HG02678 (cell line): ENCODE results near the gene DOCK7.
"Not testable (repeated sequence)": the region's sequence is repeated elsewhere in the genome, so short reads cannot be mapped to it uniquely, and the experiment has no call there.

Experiments
- ATAC-seq: cut with Tn5 transposase; IDR thresholded peaks from one replicate; pipeline ENCODE4 v1.9.1; 2021; ENCODE audit warnings: mild to moderate bottlenecking, moderate library complexity; ENCODE audit not compliant: unreplicated experiment

DOCK7 gene

DNA sequence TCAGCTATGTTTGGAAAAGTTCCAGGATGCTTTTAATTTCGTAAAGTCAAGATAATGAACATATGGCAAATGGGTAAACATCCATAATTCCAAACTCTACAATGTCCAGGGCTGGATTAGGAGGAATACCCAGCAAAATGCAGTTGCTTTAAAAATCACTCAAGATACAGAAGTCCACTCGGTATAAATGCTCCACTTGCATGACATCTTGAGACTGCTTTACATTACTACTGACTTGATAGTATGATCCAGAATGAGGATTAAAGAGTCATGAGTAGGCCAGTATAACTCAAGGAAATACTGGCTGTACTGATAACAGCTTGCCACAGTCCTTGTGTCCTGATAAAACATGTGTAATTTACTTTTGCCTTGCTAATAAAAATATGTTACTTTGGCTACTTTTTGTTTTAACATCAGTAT lies 149.1 kb downstream of the DOCK7 start:
- ATAC-seq = no peak

DNA sequence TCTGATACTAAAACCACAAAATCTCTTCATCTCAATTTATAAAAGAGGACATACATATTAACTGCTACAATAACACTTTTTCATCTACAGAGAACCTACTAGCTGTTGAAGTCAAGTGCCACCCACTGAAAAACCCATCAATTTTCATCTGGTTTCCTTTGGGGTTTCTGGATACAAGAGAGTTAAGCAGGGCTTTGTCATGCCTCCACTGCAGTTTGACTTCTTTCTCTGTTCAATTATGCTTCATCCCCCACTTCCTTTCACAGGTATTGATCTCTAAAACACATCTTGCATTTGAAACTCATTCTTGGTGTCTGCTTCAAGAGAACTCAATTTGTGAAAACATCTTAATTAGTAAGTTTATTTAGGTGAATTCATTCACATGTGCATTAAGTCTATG lies 151.3 kb downstream of the DOCK7 start:
- no peak for ATAC-seq

DNA sequence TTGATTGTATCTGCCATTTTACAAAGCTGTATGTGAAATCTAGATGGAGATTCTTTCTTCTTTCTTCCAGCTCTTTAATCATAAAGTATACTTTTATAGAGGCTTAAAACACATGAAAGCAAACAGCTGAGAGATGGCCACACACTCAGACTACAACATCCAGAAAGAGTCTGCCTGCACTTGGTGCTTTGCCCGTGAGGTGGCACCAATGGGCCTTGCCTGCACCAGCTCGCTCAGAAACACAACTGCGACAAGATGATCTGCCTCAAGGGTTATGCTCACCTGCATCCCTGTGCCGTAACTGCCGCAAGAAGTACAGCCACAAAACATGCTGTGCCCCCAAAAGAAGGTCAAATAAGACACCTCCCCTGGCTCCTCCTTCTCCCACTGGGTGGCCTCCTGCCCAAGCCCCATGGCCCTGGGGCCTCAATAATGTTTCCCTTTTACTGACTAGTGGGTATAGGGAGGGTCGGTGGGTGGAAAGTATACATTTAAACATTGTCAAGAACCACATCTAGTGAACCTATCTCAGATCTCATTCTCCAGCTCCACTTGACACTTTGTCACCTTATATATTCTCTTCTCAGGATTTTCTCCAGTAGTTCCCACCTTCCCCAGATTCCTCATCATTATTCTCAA lies 157.6 kb downstream of the DOCK7 start:
- ATAC-seq = no peak

DNA sequence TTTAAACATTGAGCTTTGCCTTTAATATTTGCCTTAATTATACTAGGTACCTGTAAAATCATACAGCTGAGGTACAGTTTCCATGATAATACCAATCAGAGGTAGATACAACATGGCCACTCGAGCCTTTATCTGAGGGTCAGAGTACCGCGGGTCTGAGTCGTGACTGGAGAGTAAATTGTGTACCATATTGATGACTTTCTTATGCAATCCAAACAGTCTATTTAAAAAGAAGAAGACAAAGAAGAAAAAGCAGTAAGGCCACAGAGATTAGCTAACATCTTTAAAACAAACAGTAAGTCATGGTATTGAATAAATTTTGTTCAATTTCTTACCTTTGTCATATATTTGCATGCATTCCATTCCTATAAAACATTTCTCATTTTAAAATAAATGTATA lies 159.0 kb downstream of the DOCK7 start:
- no peak for ATAC-seq

DNA sequence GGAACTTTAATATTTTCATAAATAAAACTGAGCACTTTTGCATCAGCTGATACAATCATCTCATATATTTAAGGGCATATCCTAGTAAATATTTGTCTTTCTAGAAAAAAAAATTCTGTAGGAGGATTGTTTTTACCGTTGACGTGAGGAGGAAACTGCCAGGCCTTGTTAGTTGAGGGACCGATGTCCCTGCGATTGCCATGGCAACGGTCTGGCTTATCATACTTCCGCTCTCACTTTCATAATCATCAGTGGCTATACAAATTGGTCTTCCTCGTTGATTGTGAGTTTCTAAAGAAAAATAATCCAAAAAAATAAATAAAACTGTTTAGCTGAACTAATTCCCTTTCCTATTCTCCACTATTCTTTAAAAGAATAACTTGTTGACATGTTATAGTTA lies 160.2 kb downstream of the DOCK7 start:
- ATAC-seq = peak; percentile 84

DNA sequence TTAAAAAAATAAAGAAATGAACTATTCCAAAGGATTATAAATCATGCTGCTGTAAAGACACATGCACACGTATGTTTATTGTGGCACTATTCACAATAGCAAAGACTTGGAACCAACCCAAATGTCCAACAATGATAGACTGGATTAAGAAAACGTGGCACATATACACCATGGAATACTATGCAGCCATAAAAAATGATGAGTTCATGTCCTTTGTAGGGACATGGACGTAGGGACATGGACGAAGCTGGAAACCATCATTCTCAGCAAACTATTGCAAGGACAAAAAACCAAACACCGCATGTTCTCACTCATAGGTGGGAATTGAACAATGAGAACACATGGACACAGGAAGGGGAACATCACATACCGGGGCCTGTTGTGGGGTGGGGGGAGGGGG lies 160.8 kb downstream of the DOCK7 start:
- not testable (repeated sequence) for ATAC-seq

DNA sequence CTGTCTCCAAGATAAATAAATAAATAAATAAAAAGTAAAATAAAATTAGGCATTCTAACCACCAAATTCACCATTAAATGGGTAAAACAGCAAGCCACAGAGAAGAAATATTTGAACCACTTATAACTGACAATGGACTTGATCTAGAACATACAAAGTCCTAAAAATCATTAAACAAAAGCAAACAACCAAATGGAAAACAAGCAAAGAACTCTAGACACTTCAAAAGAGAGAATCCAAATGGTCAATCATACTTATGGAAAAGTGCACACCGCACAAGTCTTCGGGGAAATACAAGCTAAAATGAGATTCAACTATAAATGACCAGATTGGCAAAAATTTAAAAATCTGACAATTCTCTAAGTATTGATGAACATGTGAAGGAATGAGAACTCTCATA lies 164.3 kb downstream of the DOCK7 start:
- ATAC-seq = no peak

DNA sequence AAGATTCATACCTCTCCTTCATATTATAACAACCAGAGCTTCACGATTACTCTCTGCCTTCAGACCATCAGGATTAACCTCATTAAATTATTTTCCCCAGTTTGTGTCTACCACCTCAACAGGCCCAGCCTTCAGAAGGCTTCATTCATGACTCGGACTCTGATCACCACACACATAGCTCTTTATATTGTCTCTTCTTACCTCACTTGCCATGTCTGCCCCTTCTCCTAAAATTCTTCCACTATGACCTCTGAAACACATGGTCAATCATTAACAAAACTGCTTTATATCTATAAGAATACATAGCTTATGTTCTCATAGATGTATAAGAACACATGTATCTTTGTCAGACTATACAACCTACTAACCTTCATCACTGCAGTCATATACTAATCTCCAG lies 171.6 kb downstream of the DOCK7 start:
- no peak for ATAC-seq

DNA sequence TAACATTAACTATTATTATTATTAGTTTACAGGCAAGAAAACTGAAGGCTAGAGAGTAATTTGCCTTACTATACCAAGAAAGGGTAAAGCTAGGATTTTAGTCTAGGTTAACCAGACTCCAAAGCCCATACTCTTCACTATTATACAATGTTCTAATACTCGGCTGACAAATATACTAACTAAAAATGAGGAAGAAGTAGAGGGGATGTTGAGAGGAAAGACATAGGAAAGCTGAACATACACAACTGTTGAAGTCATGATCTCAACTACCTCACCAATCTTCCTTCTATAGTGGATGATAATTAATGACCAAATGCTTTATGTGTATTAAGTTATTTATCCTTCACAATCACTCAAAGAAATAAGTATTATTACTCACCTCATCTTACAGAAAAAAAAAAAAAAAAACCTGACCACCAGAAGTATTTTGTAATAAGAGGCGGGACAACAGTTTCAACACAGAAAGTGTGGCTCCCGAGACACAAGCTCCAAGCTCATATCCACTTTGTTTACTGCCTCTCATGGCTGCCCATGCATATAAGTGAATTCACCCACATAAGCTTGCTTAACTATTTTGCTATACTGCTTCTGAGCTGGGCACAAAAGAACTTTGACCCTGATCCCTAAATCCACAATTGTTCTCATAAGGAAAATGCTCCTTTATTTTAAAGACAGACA lies 173.3 kb downstream of the DOCK7 start:
- no peak for ATAC-seq

DNA sequence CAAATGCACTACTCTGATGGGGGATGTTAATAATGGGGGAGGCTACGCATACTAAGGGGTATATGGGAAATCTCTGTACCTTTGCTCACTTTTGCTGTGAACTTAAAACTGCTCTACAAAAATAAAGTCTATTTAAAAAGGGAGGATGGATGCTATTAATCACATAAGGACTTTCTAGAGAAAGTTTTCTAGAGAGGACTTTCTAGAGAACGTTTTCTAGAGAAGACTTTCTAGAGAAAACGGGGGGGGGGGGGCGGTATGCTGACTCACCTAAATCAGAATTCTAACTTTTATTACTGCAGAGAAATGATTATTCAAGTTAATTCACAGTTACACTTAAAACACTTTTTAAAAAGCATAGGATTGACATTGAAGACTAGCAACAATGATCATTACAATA lies 175.2 kb downstream of the DOCK7 start:
- ATAC-seq = no peak

DNA sequence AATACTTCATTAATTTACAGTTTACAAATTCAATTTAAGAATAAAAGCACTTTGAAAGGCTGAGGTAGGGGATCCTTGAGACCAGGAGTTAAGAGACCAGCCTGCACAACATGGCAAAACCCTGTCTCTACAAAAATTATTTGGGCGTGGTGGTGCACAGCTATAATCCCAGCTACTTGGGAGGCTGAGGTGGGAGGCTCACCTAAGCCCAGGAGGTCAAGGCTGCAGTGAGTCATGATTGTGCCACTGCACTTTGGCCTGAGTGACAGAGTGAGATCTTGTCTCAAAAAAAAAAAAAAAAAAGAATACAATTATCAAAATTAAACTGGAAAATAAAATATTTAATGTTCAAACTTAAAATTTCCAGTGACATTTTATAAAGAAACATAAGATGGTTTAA lies 179.2 kb downstream of the DOCK7 start:
- ATAC-seq = no peak

DNA sequence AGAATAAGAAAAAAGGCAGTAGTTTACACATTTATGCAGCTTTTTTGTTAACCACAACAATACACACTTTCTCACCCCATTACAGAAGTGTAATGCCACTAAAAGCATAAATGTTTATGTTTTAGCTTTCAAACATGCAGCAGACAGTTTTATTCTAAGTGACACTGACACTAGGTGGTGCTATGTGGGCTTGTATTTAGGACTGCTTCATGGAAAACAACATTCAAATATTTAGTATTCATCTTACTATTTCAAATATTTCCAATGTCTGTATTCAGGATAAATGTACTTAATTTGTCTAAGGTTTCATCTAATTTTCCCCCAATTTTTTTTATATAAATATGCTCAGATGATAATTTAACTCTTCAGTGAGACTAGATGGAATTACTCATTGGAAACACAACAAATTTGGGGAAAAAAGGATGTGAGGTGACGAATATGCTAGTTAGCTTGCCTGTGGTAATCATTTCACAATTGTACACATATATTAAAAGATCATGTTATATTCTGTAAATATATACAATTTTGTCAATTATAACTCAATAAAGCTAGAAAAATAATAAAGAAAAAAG lies 179.9 kb downstream of the DOCK7 start:
- ATAC-seq = peak; percentile 52

DNA sequence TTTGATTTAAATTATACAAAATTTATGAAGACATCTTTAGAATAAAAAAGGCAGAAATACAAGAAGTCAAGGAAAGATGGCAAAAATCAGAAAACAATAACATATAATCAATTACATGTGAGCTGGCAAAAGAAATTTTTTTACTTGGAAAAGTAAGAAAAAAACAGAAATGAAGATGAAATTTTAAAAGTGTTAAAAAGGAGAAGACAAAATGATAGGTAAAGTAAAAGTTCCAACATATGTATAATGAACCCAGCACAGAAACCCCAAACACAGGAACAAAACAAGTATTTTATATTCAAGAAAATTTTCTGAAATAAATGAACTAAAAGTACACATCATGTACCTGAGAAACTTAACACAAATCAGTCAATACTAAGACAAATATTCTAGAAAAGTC lies 188.0 kb downstream of the DOCK7 start:
- no peak for ATAC-seq

DNA sequence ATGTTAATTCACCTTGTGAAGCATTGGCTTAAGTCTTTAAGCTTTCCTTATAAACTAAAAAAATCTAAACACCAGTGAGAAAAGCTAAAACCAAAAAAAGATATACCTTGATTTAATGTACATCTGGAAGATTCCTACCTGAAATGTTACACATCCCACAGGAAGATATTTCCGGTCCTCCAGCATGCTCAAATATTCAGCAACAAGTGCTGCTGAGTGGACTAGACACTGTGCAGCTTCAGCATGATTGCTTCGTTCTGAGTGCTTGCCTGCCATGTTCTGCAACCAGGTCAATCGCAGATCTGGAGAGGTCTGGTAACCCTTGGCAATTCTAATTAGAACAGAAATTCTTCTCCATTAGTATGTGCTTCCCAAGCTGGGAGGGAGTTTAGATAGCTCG lies 194.0 kb downstream of the DOCK7 start:
- no peak for ATAC-seq

DNA sequence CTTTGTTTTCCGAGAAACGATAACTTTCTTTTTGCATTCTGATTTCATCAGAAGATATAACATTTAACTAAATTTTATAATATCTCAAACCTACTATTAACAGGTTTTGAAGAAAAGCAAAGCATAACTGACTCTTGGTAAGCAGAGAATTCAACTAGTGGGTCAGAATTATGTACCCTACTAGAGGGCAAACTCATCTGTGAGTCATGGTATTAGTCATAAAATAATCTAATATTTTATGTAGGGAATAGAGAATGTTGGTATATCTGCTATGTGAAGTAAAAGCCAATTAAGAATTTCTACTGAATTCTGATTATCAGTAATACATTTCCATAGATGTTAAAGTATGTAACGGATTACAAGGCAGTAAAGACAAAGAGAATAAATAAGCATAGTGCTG lies 194.5 kb downstream of the DOCK7 start:
- no peak for ATAC-seq

DNA sequence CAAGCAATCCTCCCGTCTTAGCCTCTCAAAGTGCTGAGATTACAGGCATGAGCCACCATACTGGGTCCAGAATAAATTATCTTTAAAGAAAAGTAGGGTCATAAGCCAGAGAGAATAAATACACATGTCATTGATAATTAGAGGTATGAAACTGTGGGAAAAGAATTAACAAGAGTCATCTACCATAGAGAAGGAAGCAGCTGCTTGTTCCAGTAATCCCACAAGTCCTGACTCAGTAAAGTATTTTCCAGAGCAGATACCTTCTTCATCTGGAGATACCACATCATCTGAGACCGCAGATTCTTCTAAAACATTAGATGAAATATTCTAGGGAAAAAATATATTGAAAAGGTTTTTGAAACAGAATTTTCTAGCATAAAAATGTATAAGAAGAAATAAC lies 195.7 kb downstream of the DOCK7 start:
- no peak for ATAC-seq

DNA sequence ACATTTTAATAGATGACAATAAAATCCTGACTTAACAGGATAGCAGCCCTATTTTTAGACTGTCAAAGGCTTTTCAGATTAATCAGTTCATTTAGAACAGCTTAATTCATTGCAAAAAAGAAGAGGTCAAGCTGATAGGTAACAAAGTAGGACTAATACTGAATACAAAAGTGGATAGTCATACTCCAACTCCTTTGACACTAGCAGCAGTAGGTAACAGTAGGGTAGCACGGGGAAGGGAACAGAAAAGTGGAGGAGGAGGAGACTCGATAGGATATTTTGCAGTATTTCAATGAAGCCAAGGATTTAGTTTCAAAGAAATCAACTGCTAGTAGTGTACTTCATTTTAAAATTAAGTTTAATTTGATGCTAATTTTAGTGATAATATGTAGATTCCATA lies 200.2 kb downstream of the DOCK7 start:
- ATAC-seq = no peak

DNA sequence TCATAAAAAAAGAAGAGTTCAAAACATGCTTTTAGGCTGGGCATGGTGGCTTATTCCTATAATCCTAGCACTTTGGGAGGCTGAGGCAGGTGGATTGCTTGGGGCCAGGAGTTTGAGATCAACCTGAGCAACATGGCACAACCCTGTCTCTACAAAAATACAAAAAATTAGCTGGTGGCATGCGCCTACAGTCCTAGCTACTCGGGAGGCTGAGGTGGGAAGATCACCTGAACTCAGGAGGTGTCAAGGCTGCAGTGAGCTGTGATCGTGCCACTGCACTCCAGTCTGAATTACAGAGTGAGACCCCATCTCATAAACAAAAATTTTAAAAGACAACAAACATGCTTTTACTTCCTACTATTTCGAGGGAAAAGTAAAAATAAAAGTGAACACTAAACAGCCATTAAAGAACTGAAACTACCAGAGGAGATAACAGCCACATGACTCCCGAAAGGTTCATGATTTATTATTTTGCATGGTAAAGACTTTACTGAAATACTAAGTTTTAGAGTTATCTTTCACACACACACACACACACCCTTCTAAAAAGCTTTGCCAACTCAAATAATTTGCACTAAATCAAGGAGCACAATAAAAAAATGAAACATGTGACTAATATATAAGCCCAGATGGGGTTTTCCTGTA lies 203.2 kb downstream of the DOCK7 start:
- ATAC-seq = no peak

DNA sequence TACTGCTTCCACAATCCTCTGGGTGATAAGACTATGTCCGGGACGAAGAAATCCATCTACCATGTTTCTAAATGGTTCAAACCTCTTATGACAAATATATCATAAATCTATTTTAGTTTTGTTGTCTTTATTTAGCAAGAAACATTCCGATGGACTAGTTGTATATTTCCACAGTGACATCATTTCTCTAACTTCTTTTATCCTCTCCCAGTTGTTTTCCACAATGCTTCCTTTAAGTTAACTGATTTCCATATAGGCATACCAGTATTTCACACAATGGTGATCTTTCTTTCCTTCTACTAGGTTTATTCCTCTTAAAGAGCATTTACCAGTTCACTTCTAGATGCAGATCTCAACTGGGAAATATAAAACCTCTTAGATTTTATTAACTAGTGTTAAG lies 206.5 kb downstream of the DOCK7 start:
- no peak for ATAC-seq

DNA sequence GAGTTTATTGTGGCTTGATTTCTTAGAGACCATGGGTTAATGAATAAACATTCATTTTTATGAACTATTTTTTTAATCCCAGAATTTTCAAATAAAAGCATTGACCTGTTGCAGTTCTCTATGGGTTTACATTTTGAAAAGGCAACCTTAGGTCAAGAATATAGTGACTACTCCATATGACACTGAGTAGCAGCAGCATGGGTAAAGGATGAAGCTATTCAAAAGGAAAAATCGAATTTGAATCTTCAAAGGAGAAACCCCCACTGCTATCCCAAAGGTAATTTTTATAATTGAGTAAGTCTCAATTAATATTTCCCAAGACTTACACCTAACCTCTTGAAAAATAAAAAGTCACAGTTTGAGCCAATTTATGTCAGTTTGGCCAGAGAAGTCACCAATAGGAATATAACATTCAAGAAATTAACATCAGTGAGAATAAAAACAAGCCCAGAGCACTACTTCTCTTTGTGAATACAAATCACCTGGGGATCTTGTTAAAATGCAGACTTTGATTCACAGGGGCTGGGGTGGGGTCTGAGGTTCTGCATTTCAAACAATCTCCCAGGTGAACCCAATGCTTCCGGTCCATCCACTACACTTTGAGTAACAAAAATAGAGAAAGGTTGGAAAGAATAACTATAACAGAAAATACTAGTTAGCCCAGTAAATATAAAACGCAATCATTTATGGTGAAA lies 211.5 kb downstream of the DOCK7 start:
- ATAC-seq = no peak

DNA sequence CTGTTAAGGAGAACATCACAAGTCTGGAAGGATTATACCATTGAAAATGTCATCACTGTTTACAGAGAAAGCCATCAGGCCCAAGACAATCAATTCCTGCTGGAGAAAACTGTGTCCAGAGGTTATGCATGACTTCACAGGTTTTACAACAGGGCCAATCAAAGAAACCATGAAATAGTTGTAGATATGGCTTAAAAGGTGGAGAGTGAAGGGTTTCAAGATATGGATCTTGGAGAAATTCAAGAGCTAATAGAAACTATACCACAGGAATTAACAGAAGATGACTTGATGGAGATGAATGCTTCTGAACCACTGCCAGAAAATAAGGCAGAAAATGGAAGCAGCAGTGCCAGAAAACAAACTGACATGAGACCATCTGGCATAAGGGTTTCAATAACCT lies 221.1 kb downstream of the DOCK7 start:
- no peak for ATAC-seq

DNA sequence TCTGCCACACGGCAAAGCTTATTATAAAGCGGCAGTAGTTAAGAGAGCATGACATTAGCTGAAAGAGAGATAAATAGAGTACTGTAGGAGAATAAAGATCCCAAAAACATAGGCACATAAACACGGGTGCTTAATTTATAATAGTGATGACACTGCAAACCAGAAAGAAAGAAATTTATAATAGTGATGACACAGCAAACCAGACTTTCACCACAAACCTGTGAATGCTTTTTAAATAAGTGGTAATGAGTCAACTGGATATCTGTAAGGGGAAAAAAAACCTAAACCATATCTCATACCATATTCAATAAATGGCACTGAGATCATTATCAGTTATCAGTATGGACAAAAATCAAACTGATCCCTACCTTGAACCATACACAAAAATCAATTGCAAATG lies 225.8 kb downstream of the DOCK7 start:
- no peak for ATAC-seq
